H9 (cell line): ENCODE results near the gene LRRC41. TPM values are rescaled to one million over a fixed set of nuclear protein-coding genes. Genes with fewer than 3 reads are reported as not detected.
"Not testable (repeated sequence)": the region's sequence is repeated elsewhere in the genome, so short reads cannot be mapped to it uniquely, and the experiment has no call there.

Source experiments
- DNase-seq: peaks from one replicate; pipeline ENCODE4 v3.0.0-alpha.2; 2017
- H2AFZ ChIP-seq: one replicate; pipeline ENCODE4 v1.6.1; 2013; ENCODE audit warnings: mild to moderate bottlenecking, low read length, control low read depth, moderate library complexity
- H2AK5ac ChIP-seq: 2 replicates; pipeline ENCODE4 v1.6.1; 2013; ENCODE audit warnings: low read length, control low read depth, mixed read lengths; ENCODE audit not compliant: insufficient read length
- H2BK120ac ChIP-seq: one replicate; pipeline ENCODE4 v1.6.1; 2013; ENCODE audit warnings: low read depth, mild to moderate bottlenecking, low read length, control low read depth, inconsistent platforms; ENCODE audit not compliant: poor library complexity, severe bottlenecking
- H2BK12ac ChIP-seq: 2 replicates; pipeline ENCODE4 v1.6.1; 2013; ENCODE audit warnings: low read length, control low read depth, mixed read lengths, low read depth; ENCODE audit not compliant: insufficient read length
- H2BK15ac ChIP-seq: 2 replicates; pipeline ENCODE4 v1.6.1; 2013; ENCODE audit warnings: low read depth, low read length, control low read depth
- H2BK20ac ChIP-seq: one replicate; pipeline ENCODE4 v1.6.1; 2013; ENCODE audit warnings: low read depth, mild to moderate bottlenecking, low read length, control low read depth, inconsistent platforms; ENCODE audit not compliant: poor library complexity, severe bottlenecking
- H2BK5ac ChIP-seq: 2 replicates; pipeline ENCODE4 v1.6.1; 2013; ENCODE audit warnings: low read length, control low read depth, mixed read lengths; ENCODE audit not compliant: insufficient read length
- H3K14ac ChIP-seq: 2 replicates; pipeline ENCODE4 v1.6.1; 2013; ENCODE audit warnings: low read length, control low read depth; ENCODE audit not compliant: insufficient read depth
- H3K18ac ChIP-seq: 2 replicates; pipeline ENCODE4 v1.6.1; 2013; ENCODE audit warnings: low read depth, mild to moderate bottlenecking, mixed read lengths, low read length, control low read depth; ENCODE audit not compliant: insufficient read length
- H3K23ac ChIP-seq: 2 replicates; pipeline ENCODE4 v1.6.1; 2013; ENCODE audit warnings: low read length, control low read depth, mixed read lengths, low read depth; ENCODE audit not compliant: insufficient read length
- H3K23me2 ChIP-seq: 2 replicates; pipeline ENCODE4 v1.6.1; 2013; ENCODE audit warnings: low read depth, mild to moderate bottlenecking, mixed read lengths, low read length, control low read depth; ENCODE audit not compliant: insufficient read length, poor library complexity, severe bottlenecking
- H3K27ac ChIP-seq: 2 replicates; pipeline ENCODE4 v1.5.1; 2013; ENCODE audit warnings: low read length, control low read depth, mixed read lengths, low read depth; ENCODE audit not compliant: insufficient read length
- H3K27me3 ChIP-seq: 2 replicates; pipeline ENCODE4 v1.6.1; 2013; ENCODE audit warnings: low read length, control low read depth, inconsistent platforms; ENCODE audit not compliant: insufficient read depth
- H3K4ac ChIP-seq: 2 replicates; pipeline ENCODE4 v1.6.1; 2013; ENCODE audit warnings: low read depth, mild to moderate bottlenecking, control low read depth, inconsistent platforms, low read length, moderate library complexity
- H3K4me1 ChIP-seq: 2 replicates; pipeline ENCODE4 v1.6.1; 2013; ENCODE audit warnings: low read length, control low read depth, inconsistent platforms; ENCODE audit not compliant: insufficient read depth
- H3K4me2 ChIP-seq: 2 replicates; pipeline ENCODE4 v1.6.1; 2013; ENCODE audit warnings: low read length, control low read depth, mixed read lengths; ENCODE audit not compliant: insufficient read length, insufficient read depth
- H3K56ac ChIP-seq: 2 replicates; pipeline ENCODE4 v1.6.1; 2013; ENCODE audit warnings: low read depth, mild to moderate bottlenecking, mixed read lengths, low read length, control low read depth; ENCODE audit not compliant: insufficient read length
- H3K79me1 ChIP-seq: 2 replicates; pipeline ENCODE4 v1.6.1; 2013; ENCODE audit warnings: low read depth, mild to moderate bottlenecking, moderate library complexity, low read length, control low read depth, inconsistent platforms; ENCODE audit not compliant: insufficient read depth, poor library complexity, severe bottlenecking
- H3K79me2 ChIP-seq: 2 replicates; pipeline ENCODE4 v1.6.1; 2013; ENCODE audit warnings: low read length, control low read depth, inconsistent platforms; ENCODE audit not compliant: insufficient read depth
- H3K9ac ChIP-seq: 2 replicates; pipeline ENCODE4 v1.6.1; 2013; ENCODE audit warnings: low read length, control low read depth, mixed read lengths; ENCODE audit not compliant: insufficient read length; ENCODE audit errors: extremely low read depth
- H3K9me3 ChIP-seq: one replicate; pipeline ENCODE4 v1.6.1; 2013; ENCODE audit warnings: low read depth, low read length, inconsistent platforms; ENCODE audit not compliant: control insufficient read depth
- H3T11ph ChIP-seq: one replicate; pipeline ENCODE4 v1.6.1; 2013; ENCODE audit warnings: mild to moderate bottlenecking, low read length, control low read depth, inconsistent platforms
- H4K20me1 ChIP-seq: one replicate; pipeline ENCODE4 v1.6.1; 2013; ENCODE audit not compliant: control insufficient read depth, insufficient read length, insufficient read depth
- H4K5ac ChIP-seq: 2 replicates; pipeline ENCODE4 v1.6.1; 2013; ENCODE audit warnings: low read depth, mild to moderate bottlenecking, mixed read lengths, low read length, control low read depth; ENCODE audit not compliant: insufficient read length
- H4K8ac ChIP-seq: replicated peaks from 2 replicates; pipeline ENCODE4 v1.6.1; 2013; ENCODE audit warnings: low read length, control low read depth, mixed read lengths, low read depth; ENCODE audit not compliant: insufficient read length
- H4K91ac ChIP-seq: 2 replicates; pipeline ENCODE4 v1.6.1; 2013; ENCODE audit warnings: low read depth, mild to moderate bottlenecking, moderate library complexity, mixed read lengths, low read length, control low read depth; ENCODE audit not compliant: insufficient read length
- H3K27ac Mint-ChIP-seq, 3 experiments: 2 replicates in 2 of 3; 3 replicates in 1 of 3; pipeline ENCODE4 v1.8.0; 2020 to 2021; ENCODE audit warnings: mixed read lengths in 3 of 3, mild to moderate bottlenecking in 1 of 3, moderate library complexity in 1 of 3
- H3K27me3 Mint-ChIP-seq: 2 replicates; pipeline ENCODE4 v1.8.0; 2021; ENCODE audit warnings: low read depth, mild to moderate bottlenecking, moderate library complexity, mixed read lengths
- H3K36me3 Mint-ChIP-seq, 3 experiments: 2 replicates in 2 of 3; 3 replicates in 1 of 3; pipeline ENCODE4 v1.8.0; 2020 to 2021; ENCODE audit warnings: low read depth in 3 of 3, mixed read lengths in 3 of 3; ENCODE audit not compliant: insufficient read depth in 1 of 3
- H3K4me1 Mint-ChIP-seq, 2 experiments: 2 replicates each; pipeline ENCODE4 v1.8.0; 2020; ENCODE audit warnings: mixed read lengths in 2 of 2
- H3K4me3 Mint-ChIP-seq, 2 experiments: 2 replicates in 1 of 2; 3 replicates in 1 of 2; pipeline ENCODE4 v1.8.0; 2020 to 2021; ENCODE audit warnings: mild to moderate bottlenecking in 2 of 2, mixed read lengths in 2 of 2, moderate library complexity in 1 of 2
- H3K9me3 Mint-ChIP-seq, 2 experiments: 2 replicates in 1 of 2; 3 replicates in 1 of 2; pipeline ENCODE4 v1.8.0; 2020; ENCODE audit warnings: mild to moderate bottlenecking in 2 of 2, mixed read lengths in 2 of 2, moderate library complexity in 1 of 2
- WGBS: extraction: QIAGEN DNeasy Blood & Tissue Kit; methylation state at CpG from one replicate; pipeline ENCODE4 v1.1.7; 2013; ENCODE audit warnings: missing lambda C conversion rate, low lambda C conversion rate, mixed read lengths; ENCODE audit not compliant: insufficient read length; ENCODE audit errors: extremely low coverage; 5-methylcytosine and 5-hydroxymethylcytosine counted together
- total RNA-seq: library from RNA; stranded (reverse); gene quantifications from 2 replicates; pipeline ENCODE4 v1.2.1, GENCODE V29; 2021
- TF ChIP-seq, protein P1 (sequence below): fragments of 200-600 bp; sonication (generic); conservative IDR thresholded peaks from 3 replicates; pipeline ENCODE4 v1.8.0; 2021; ENCODE audit warnings: antibody characterized with exemption, mild to moderate bottlenecking

Gene LRRC41
- total RNA-seq, 1 experiment from 2014 or later, result 62.6 TPM

DNA sequence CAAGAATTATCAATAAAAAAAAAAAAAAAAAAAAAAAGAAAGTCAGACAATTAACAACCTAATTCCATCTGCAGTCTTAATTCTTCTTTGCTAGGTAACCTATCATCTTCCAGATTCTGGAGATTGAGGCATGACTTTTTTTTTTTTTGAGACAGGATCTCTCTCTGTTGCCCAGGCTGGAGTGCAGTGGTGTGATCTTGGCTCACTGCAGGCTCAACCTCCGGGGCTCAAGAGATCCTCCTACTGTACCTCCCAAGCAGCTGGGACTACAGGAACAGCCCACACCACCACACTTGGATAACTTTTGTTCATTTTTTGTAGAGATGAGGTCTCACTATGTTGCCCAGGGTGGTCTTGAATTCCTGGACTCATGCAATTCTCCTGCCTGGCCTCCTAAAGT, 60.5 kb downstream of the LRRC41 start:
- no peaks in the 10 kb centered on the region for H3K4me1 ChIP-seq

DNA sequence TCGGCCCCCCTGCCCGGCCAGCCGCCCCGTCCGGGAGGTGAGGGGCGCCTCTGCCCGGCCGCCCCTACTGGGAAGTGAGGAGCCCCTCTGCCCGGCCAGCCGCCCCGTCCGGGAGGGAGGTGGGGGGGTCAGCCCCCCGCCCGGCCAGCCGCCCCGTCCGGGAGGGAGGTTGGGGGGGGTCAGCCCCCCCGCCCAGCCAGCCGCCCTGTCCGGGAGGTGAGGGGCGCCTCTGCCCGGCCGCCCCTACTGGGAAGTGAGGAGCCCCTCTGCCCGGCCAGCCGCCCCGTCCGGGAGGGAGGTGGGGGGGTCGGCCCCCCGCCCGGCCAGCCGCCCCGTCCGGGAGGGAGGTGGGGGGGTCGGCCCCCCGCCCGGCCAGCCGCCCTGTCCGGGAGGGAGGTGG, 61.7 kb downstream of the LRRC41 start:
- H4K5ac ChIP-seq, H3K56ac ChIP-seq, H2BK120ac ChIP-seq, H3K4me1 Mint-ChIP-seq, H2AFZ ChIP-seq, H3K4me2 ChIP-seq, H4K91ac ChIP-seq, H2BK20ac ChIP-seq, H4K8ac ChIP-seq, H3K27ac Mint-ChIP-seq, H3K4ac ChIP-seq, H2AK5ac ChIP-seq, H3K9me3 ChIP-seq, H3K4me1 ChIP-seq, H3K14ac ChIP-seq, H2BK15ac ChIP-seq, H3K27me3 Mint-ChIP-seq, H2BK12ac ChIP-seq, H4K20me1 ChIP-seq, H3K27ac ChIP-seq, H3K27me3 ChIP-seq, DNase-seq, H3K79me1 ChIP-seq, H2BK5ac ChIP-seq, H3K23ac ChIP-seq, H3K9ac ChIP-seq, H3K4me3 Mint-ChIP-seq, H3K23me2 ChIP-seq, H3K79me2 ChIP-seq, H3K18ac ChIP-seq, H3T11ph ChIP-seq: not testable (repeated sequence)
- WGBS, result no CpG with 5 or more reads among the region's 38 CpGs
- Mint-ChIP-seq H3K9me3 (peaks cover 29 to 34% of the 10 kb centered on the region in 2 experiments), H3K36me3 (peaks cover 8 to 14% (median 9%) of the 10 kb centered on the region in 3 experiments)

More for the DNA sequence above, 60.5 kb downstream of the LRRC41 start:
- Histone ChIP-seq H2AK5ac (no peak overlapping the region), H2BK12ac (no peak overlapping the region), H3K27me3 (no peaks in the 10 kb centered on the region), H2BK20ac (no peak overlapping the region), H4K20me1 (no peaks in the 10 kb centered on the region), H3K14ac (no peak overlapping the region), H3K18ac (no peak overlapping the region), H2BK120ac (no peak overlapping the region), H4K8ac (no peak overlapping the region), H2BK5ac (no peak overlapping the region), H3K9me3 (no peaks in the 10 kb centered on the region), H2AFZ (no peak overlapping the region), H3K23ac (no peak overlapping the region), H3K27ac (no peak overlapping the region), H3K79me1 (no peaks in the 10 kb centered on the region), H3K4me2 (no peak overlapping the region), H3K9ac (no peak overlapping the region), H3T11ph (no peak overlapping the region), H4K5ac (no peak overlapping the region), H3K56ac (no peak overlapping the region), H4K91ac (no peak overlapping the region), H3K4ac (no peak overlapping the region), H3K23me2 (peaks cover 4% of the 10 kb centered on the region), H3K79me2 (no peaks in the 10 kb centered on the region), H2BK15ac (no peak overlapping the region)
- peaks cover 0 to 6% of the 10 kb centered on the region in 2 experiments; a peak in 3 of 4 replicates for H3K4me1 Mint-ChIP-seq
- TF ChIP-seq, protein P1, sequence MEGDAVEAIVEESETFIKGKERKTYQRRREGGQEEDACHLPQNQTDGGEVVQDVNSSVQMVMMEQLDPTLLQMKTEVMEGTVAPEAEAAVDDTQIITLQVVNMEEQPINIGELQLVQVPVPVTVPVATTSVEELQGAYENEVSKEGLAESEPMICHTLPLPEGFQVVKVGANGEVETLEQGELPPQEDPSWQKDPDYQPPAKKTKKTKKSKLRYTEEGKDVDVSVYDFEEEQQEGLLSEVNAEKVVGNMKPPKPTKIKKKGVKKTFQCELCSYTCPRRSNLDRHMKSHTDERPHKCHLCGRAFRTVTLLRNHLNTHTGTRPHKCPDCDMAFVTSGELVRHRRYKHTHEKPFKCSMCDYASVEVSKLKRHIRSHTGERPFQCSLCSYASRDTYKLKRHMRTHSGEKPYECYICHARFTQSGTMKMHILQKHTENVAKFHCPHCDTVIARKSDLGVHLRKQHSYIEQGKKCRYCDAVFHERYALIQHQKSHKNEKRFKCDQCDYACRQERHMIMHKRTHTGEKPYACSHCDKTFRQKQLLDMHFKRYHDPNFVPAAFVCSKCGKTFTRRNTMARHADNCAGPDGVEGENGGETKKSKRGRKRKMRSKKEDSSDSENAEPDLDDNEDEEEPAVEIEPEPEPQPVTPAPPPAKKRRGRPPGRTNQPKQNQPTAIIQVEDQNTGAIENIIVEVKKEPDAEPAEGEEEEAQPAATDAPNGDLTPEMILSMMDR, result no peak
- no CpG with 5 or more reads among the region's 1 CpG for WGBS
- H3K9me3 Mint-ChIP-seq, result peaks cover 22 to 26% of the 10 kb centered on the region in 2 experiments
- peaks cover 1% of the 10 kb centered on the region; the same call in 1 of the 2 replicates for H3K27me3 Mint-ChIP-seq
- no peak overlapping the region for H3K27ac Mint-ChIP-seq
- peaks cover 6 to 12% (median 6%) of the 10 kb centered on the region in 3 experiments; a peak in 6 of 7 replicates for H3K36me3 Mint-ChIP-seq
- no peak for DNase-seq
- no peak overlapping the region for H3K4me3 Mint-ChIP-seq
